Smooth muscle cell (in vitro differentiated cells): ENCODE data around the gene TMEM245. TPM values are rescaled to one million over a fixed set of nuclear protein-coding genes. Genes with fewer than 3 reads are reported as not detected.

Experiments used
- DNase-seq: peaks from one replicate; lab custom pipeline; 2025; ENCODE audit not compliant: unreplicated experiment; lab: John Stamatoyannopoulos, UW
- H2AFZ ChIP-seq: fragments of 200-600 bp; sonication (generic); 2 replicates; pipeline ENCODE4 v1.6.0; 2016; ENCODE audit warnings: antibody characterized with exemption, low read depth, mild to moderate bottlenecking
- H3F3A ChIP-seq: fragments of 200-600 bp; sonication (generic); 2 replicates; pipeline ENCODE4 v1.6.0; 2017; ENCODE audit warnings: antibody characterized with exemption, low read depth
- H3K27ac ChIP-seq: fragments of 200-600 bp; sonication (generic); 2 replicates; pipeline ENCODE4 v1.5.1; 2016; ENCODE audit warnings: low read depth, mild to moderate bottlenecking
- H3K27me3 ChIP-seq: fragments of 200-600 bp; sonication (generic); 2 replicates; pipeline ENCODE4 v1.6.1; 2016; ENCODE audit warnings: low read depth, mild to moderate bottlenecking
- H3K36me3 ChIP-seq: fragments of 200-600 bp; sonication (generic); 2 replicates; pipeline ENCODE4 v1.5.1; 2016; ENCODE audit warnings: low read depth
- H3K4me1 ChIP-seq: fragments of 200-600 bp; sonication (generic); 2 replicates; pipeline ENCODE4 v1.5.1; 2016; ENCODE audit warnings: low read depth
- H3K4me2 ChIP-seq: fragments of 200-600 bp; sonication (generic); 2 replicates; pipeline ENCODE4 v1.6.0; 2016; ENCODE audit warnings: mild to moderate bottlenecking
- H3K4me3 ChIP-seq: fragments of 200-600 bp; sonication (generic); 2 replicates; pipeline ENCODE4 v1.5.1; 2016; ENCODE audit warnings: mild to moderate bottlenecking
- H3K79me2 ChIP-seq: fragments of 200-600 bp; sonication (generic); 2 replicates; pipeline ENCODE4 v1.6.0; 2016; ENCODE audit warnings: low read depth, mild to moderate bottlenecking
- H3K9ac ChIP-seq: fragments of 200-600 bp; sonication (generic); 2 replicates; pipeline ENCODE4 v1.6.0; 2016; ENCODE audit warnings: low read depth
- H3K9me3 ChIP-seq: fragments of 200-600 bp; sonication (generic); replicated peaks from 2 replicates; pipeline ENCODE4 v1.5.1; 2016; ENCODE audit warnings: low read depth
- H4K20me1 ChIP-seq: fragments of 200-600 bp; sonication (generic); 2 replicates; pipeline ENCODE4 v1.6.0; 2016; ENCODE audit warnings: low read depth
- CTCF ChIP-seq: fragments of 200-600 bp; sonication (generic); IDR thresholded peaks from 2 replicates; pipeline ENCODE4 v1.5.1; 2017; ENCODE audit warnings: borderline replicate concordance, mild to moderate bottlenecking, antibody characterized with exemption; ENCODE audit not compliant: insufficient read depth, poor library complexity, severe bottlenecking
- WGBS: methylation state at CpG from one replicate; pipeline ENCODE4 v1.1.7; 2016; ENCODE audit warnings: low lambda C conversion rate; 5-methylcytosine and 5-hydroxymethylcytosine counted together
- polyA plus RNA-seq: library from polyadenylated mRNA; unstranded; fragments of >200 nt; fragmentation: Nextera tagmentation; extraction: Ambion mirVana; gene quantifications from 2 replicates; pipeline ENCODE4 v1.2.1, GENCODE V29; 2016
- total RNA-seq: library from RNA; depleted of rRNA; stranded (reverse); fragments of >200 nt; gene quantifications from 2 replicates; pipeline ENCODE4 v1.2.3, GENCODE V29; 2014

TMEM245 gene
- total and polyA plus RNA-seq, 2 experiments from 2014 or later: 16.3 to 39.7 TPM

GRCh38 chr9:108983885-108984284 is 135.9 kb downstream of the TMEM245 start:
- no peaks in the 10 kb centered on the region for H3F3A ChIP-seq
- no peak overlapping the region for H3K4me3 ChIP-seq
- no peak for DNase-seq
- no peak for TF ChIP-seq CTCF
- H2AFZ ChIP-seq: no peak overlapping the region
- no peaks in the 10 kb centered on the region for H3K27me3 ChIP-seq
- H3K4me2 ChIP-seq: no peak overlapping the region
- H3K4me1 ChIP-seq: no peaks in the 10 kb centered on the region
- H3K9me3 ChIP-seq: no peaks in the 10 kb centered on the region
- no peaks in the 10 kb centered on the region for H3K36me3 ChIP-seq
- no peaks in the 10 kb centered on the region for H4K20me1 ChIP-seq
- H3K79me2 ChIP-seq: no peaks in the 10 kb centered on the region
- H3K9ac ChIP-seq: no peak overlapping the region
- H3K27ac ChIP-seq: no peak overlapping the region

- H2AFZ ChIP-seq: no peak overlapping the region
- no peak overlapping the region for H3K4me3 ChIP-seq
- no peak overlapping the region for H3K4me2 ChIP-seq
- H3K27me3 ChIP-seq: no peaks in the 10 kb centered on the region
- no peaks in the 10 kb centered on the region for H3K4me1 ChIP-seq
- TF ChIP-seq CTCF: no peak
- H3F3A ChIP-seq: no peaks in the 10 kb centered on the region
- no peaks in the 10 kb centered on the region for H4K20me1 ChIP-seq
- no peak overlapping the region for H3K9ac ChIP-seq
- no peaks in the 10 kb centered on the region for H3K9me3 ChIP-seq
- H3K79me2 ChIP-seq: no peaks in the 10 kb centered on the region
- WGBS: 93% methylated on average over 2 of the region's 2 CpGs
- no peak for DNase-seq
- no peak overlapping the region for H3K27ac ChIP-seq
- H3K36me3 ChIP-seq: peaks cover 7% of the 10 kb centered on the region
Observed at GRCh38 chr9:108980893-108981292, 138.9 kb downstream of the TMEM245 start.

- H3K9me3 ChIP-seq: no peaks in the 10 kb centered on the region
- H4K20me1 ChIP-seq: no peaks in the 10 kb centered on the region
- no peak overlapping the region for H3K27ac ChIP-seq
- no peaks in the 10 kb centered on the region for H3F3A ChIP-seq
- no peaks in the 10 kb centered on the region for H3K4me1 ChIP-seq
- no peaks in the 10 kb centered on the region for H3K27me3 ChIP-seq
- peaks cover 7% of the 10 kb centered on the region for H3K36me3 ChIP-seq
- no peak for DNase-seq
- H2AFZ ChIP-seq: no peak overlapping the region
- no peak for TF ChIP-seq CTCF
- H3K4me3 ChIP-seq: no peak overlapping the region
- no peaks in the 10 kb centered on the region for H3K79me2 ChIP-seq
- WGBS: 77% methylated on average over 1 of the region's 1 CpG
- H3K4me2 ChIP-seq: no peak overlapping the region
- no peak overlapping the region for H3K9ac ChIP-seq
Observed at GRCh38 chr9:108978205-108978604, 141.5 kb downstream of the TMEM245 start.

GRCh38 chr9:108973895-108974294 is 145.9 kb downstream of the TMEM245 start:
- no peaks in the 10 kb centered on the region for H3K9me3 ChIP-seq
- no peak for TF ChIP-seq CTCF
- no peak overlapping the region for H3K4me3 ChIP-seq

More at GRCh38 chr9:108973895-108974294, 145.9 kb downstream of the TMEM245 start:
- peaks cover 7% of the 10 kb centered on the region for H3K36me3 ChIP-seq
- no peak for DNase-seq
- no peak overlapping the region for H3K27ac ChIP-seq
- H3K4me1 ChIP-seq: no peaks in the 10 kb centered on the region
- H2AFZ ChIP-seq: no peak overlapping the region
- WGBS: 73% methylated on average over 5 of the region's 5 CpGs
- no peaks in the 10 kb centered on the region for H3K79me2 ChIP-seq
- no peaks in the 10 kb centered on the region for H3F3A ChIP-seq
- H4K20me1 ChIP-seq: no peaks in the 10 kb centered on the region
- no peak overlapping the region for H3K9ac ChIP-seq
- H3K27me3 ChIP-seq: no peaks in the 10 kb centered on the region
- no peak overlapping the region for H3K4me2 ChIP-seq
